ENCODE measurements around the gene SORCS2. TPM values are rescaled to one million over a fixed set of nuclear protein-coding genes. Genes with fewer than 3 reads are reported as not detected.

SORCS2 gene
- polyA plus RNA-seq, 1 donor (not counting 4 experiments of a cell fraction or from before 2014, with no cell fraction given), result 0.09 TPM

- FAIRE-seq (no peak), DNase-seq (ENCODE audit: low read depth, low spot score) (no peak)
- dilution Hi-C loops (cut with MboI; ENCODE audit: extremely low pct_ligation_motif_present, low sequenced_read_pairs), result no loop called here
- TF ChIP-seq CTCF (optimal IDR thresholded peaks at IDR 0.05 in 1 of 3, IDR thresholded peaks at IDR 0.05 in 1 of 3, conservative IDR thresholded peaks at IDR 0.05 in 1 of 3; ENCODE audit: extremely low read depth in 1 of 3, insufficient read depth in 2 of 3, low read length in 3 of 3) (no peak), EZH2 (IDR thresholded peaks at IDR 0.05; ENCODE audit: low read length) (no peak)
- Histone ChIP-seq H2AFZ (ENCODE audit: control insufficient read depth, low read length) (no peak overlapping the region), H3K36me3 (ENCODE audit: control insufficient read depth in 2 of 2, extremely low read depth in 1 of 2, insufficient read depth in 2 of 2, low read length in 2 of 2) (no peaks in the 10 kb centered on the region), H3K9ac (ENCODE audit: control insufficient read depth, extremely low read depth, insufficient read depth, low read length) (no peak overlapping the region), H3K9me1 (ENCODE audit: control insufficient read depth, extremely low read depth, insufficient read depth, low read length) (no peaks in the 10 kb centered on the region), H3K27ac (ENCODE audit: control insufficient read depth, insufficient read depth, low read length) (no peak overlapping the region), H3K4me1 (ENCODE audit: control insufficient read depth, extremely low read depth, insufficient read depth, low read length) (no peaks in the 10 kb centered on the region), H3K4me2 (ENCODE audit: control insufficient read depth, extremely low read depth, insufficient read depth, low read depth, low read length) (no peak overlapping the region), H4K20me1 (ENCODE audit: control insufficient read depth, extremely low read depth, insufficient read depth, low read length) (no peaks in the 10 kb centered on the region), H3K27me3 (ENCODE audit: control insufficient read depth, extremely low read depth, insufficient read depth, low read length) (no peaks in the 10 kb centered on the region), H3K79me2 (ENCODE audit: control insufficient read depth, insufficient read depth, low read length) (no peaks in the 10 kb centered on the region), H3K4me3 (ENCODE audit: control insufficient read depth in 2 of 3, extremely low read depth in 1 of 3, insufficient read depth in 2 of 3, low read depth in 1 of 3, low read length in 3 of 3) (no peak overlapping the region), H3K9me3 (ENCODE audit: control insufficient read depth, low read depth, low read length) (no peaks in the 10 kb centered on the region)
Observed at GRCh38 chr4:7180938-7181337, 11.4 kb upstream of the SORCS2 start.

GRCh38 chr4:7182616-7183015 is 9.7 kb upstream of the SORCS2 start:
- Histone ChIP-seq H3K27me3 (ENCODE audit: control insufficient read depth, extremely low read depth, insufficient read depth, low read length) (peaks cover 3% of the 10 kb centered on the region), H3K79me2 (ENCODE audit: control insufficient read depth, insufficient read depth, low read length) (no peaks in the 10 kb centered on the region), H3K4me3 (ENCODE audit: control insufficient read depth in 2 of 3, extremely low read depth in 1 of 3, insufficient read depth in 2 of 3, low read depth in 1 of 3, low read length in 3 of 3) (no peak overlapping the region), H3K36me3 (ENCODE audit: control insufficient read depth in 2 of 2, extremely low read depth in 1 of 2, insufficient read depth in 2 of 2, low read length in 2 of 2) (no peaks in the 10 kb centered on the region), H3K4me2 (ENCODE audit: control insufficient read depth, extremely low read depth, insufficient read depth, low read depth, low read length) (no peak overlapping the region), H4K20me1 (ENCODE audit: control insufficient read depth, extremely low read depth, insufficient read depth, low read length) (no peaks in the 10 kb centered on the region), H3K27ac (ENCODE audit: control insufficient read depth, insufficient read depth, low read length) (no peak overlapping the region), H2AFZ (ENCODE audit: control insufficient read depth, low read length) (no peak overlapping the region), H3K9ac (ENCODE audit: control insufficient read depth, extremely low read depth, insufficient read depth, low read length) (no peak overlapping the region), H3K9me1 (ENCODE audit: control insufficient read depth, extremely low read depth, insufficient read depth, low read length) (no peaks in the 10 kb centered on the region), H3K9me3 (ENCODE audit: control insufficient read depth, low read depth, low read length) (no peaks in the 10 kb centered on the region), H3K4me1 (ENCODE audit: control insufficient read depth, extremely low read depth, insufficient read depth, low read length) (no peaks in the 10 kb centered on the region)
- dilution Hi-C loops (cut with MboI; ENCODE audit: extremely low pct_ligation_motif_present, low sequenced_read_pairs), result no loop called here
- FAIRE-seq (no peak), DNase-seq (ENCODE audit: low read depth, low spot score) (no peak)
- TF ChIP-seq CTCF (optimal IDR thresholded peaks at IDR 0.05 in 1 of 3, IDR thresholded peaks at IDR 0.05 in 1 of 3, conservative IDR thresholded peaks at IDR 0.05 in 1 of 3; ENCODE audit: extremely low read depth in 1 of 3, insufficient read depth in 2 of 3, low read length in 3 of 3) (no peak), EZH2 (IDR thresholded peaks at IDR 0.05; ENCODE audit: low read length) (no peak)

Measured in keratinocyte (primary cell).